Measurements from ENCODE around the gene PCBD2. TPM values are rescaled to one million over a fixed set of nuclear protein-coding genes. Genes with fewer than 3 reads are reported as not detected.

PCBD2 gene
- total RNA-seq, 2 donors from 2014 or later = 7.8 to 11.2 TPM

- no peaks in the 10 kb centered on the region for H3K9me3 Mint-ChIP-seq
- no peak overlapping the region for H3K4me3 Mint-ChIP-seq
- no peaks in the 10 kb centered on the region for H3K27me3 Mint-ChIP-seq
- no peak for ATAC-seq (replicated peaks)
- no peaks in the 10 kb centered on the region for H3K36me3 Mint-ChIP-seq (ENCODE audit: low read depth)
- H3K27ac Mint-ChIP-seq = no peak overlapping the region
- no peaks in the 10 kb centered on the region for H3K4me1 Mint-ChIP-seq
Observed at GRCh38 chr5:135011355-135012032, 106.6 kb downstream of the PCBD2 start.

- no peaks in the 10 kb centered on the region for H3K4me1 Mint-ChIP-seq
- no peaks in the 10 kb centered on the region for H3K27me3 Mint-ChIP-seq
- no peak overlapping the region for H3K4me3 Mint-ChIP-seq
- no peak overlapping the region for H3K27ac Mint-ChIP-seq
- H3K9me3 Mint-ChIP-seq = no peaks in the 10 kb centered on the region
- H3K36me3 Mint-ChIP-seq (ENCODE audit: low read depth) = no peaks in the 10 kb centered on the region
- no peak for ATAC-seq (replicated peaks)
Observed at GRCh38 chr5:135012033-135012588, 107.2 kb downstream of the PCBD2 start.

Other genes with a start within 250 kb of the PCBD2 start
- gene CAMLG, start 166.6 kb upstream of the PCBD2 start, total RNA-seq = 10 to 100 TPM; 35.8 to 47.6 TPM
- gene DDX46, start 146.4 kb upstream of the PCBD2 start, total RNA-seq = 10 to 100 TPM; 55.2 to 99.2 TPM
- gene C5orf24, start 59.2 kb upstream of the PCBD2 start, total RNA-seq = 10 to 100 TPM; 32.4 to 38.0 TPM
- gene TXNDC15, start 30.8 kb upstream of the PCBD2 start, total RNA-seq = 10 to 100 TPM; 32.5 to 38.8 TPM
- under 1 TPM; 0.50 to 0.82 TPM for gene CATSPER3, start 62.8 kb downstream of the PCBD2 start, total RNA-seq
- gene PITX1, start 129.1 kb downstream of the PCBD2 start, total RNA-seq = not detected